Spleen (tissue), 7 donors: ENCODE measurements around the gene STRN.

Experiments used
- CTCF ChIP-seq, 11 experiments: fragments of 200-600 bp in 7 of 11; fragments of 450-650 bp in 4 of 11; sonication (generic) in 4 of 11; IDR thresholded peaks in 8 of 11; conservative IDR thresholded peaks in 3 of 11; 1 replicate in 7 of 11; 2 replicates in 4 of 11; pipeline versions ENCODE4 v1.4.0 to v1.8.0; 2016 to 2021; ENCODE audit warnings: antibody characterized with exemption in 11 of 11, inconsistent platforms in 4 of 11, mild to moderate bottlenecking in 1 of 11
- POLR2A ChIP-seq, 3 donors: fragments of 450-650 bp; IDR thresholded peaks; one replicate each; pipeline ENCODE4 v1.5.1; 2017; ENCODE audit warnings: antibody characterized with exemption in 3 of 3, mild to moderate bottlenecking in 1 of 3
- donor health status: DM: no; HTN: no; CAD: no; lungs with moderate emphysema.
- donor health status: DM: no; HTN: no; CAD: no.
- donor health status: DM: no; HTN: no; CAD: no.

DNA sequence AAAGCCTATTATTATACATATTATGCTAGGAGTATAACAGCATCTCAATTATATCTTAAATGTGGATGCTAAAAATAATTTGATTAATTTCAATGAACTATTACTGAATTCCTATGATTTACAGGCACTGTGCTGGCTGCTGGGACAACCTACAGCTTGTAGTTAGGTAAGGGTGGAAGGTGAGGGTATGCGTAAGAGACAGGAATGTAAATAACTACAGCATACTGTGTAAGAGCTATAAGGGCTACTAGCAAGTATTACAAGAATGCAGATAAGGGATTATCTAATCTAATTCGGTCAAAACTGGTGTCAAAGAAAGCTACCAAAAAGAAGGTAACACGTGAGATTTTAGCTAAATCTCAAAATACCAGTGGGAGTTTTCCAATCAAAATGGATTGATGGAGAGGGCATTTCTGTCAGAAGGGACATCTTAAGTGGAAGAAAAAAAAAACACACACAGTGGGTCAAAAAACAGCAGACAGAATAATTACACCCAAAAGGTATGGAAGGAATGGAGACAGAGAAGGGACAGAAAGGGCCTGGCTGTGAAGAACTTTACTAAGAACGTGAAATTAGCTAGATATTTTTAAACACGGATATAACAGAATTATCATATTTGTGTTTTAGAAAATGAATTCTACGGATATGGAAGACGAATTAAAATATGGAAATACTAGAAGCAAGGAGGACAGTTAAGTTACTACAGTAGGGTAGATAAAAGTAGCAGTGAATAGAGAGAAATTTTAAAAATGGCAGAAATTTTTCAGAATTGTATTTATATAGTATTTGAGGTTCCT, 47.1 kb downstream of the STRN start:
- no peak for TF ChIP-seq CTCF (IDR thresholded peaks at IDR 0.05 in 8 of 11, conservative IDR thresholded peaks at IDR 0.05 in 3 of 11)
- TF ChIP-seq POLR2A (IDR thresholded peaks at IDR 0.05), result no peak
